ENCODE data around the gene ST6GALNAC5.
A peak's percentile ranks its signal among the peaks of the same experiment; 100 is the strongest.
"Not testable (repeated sequence)": the region's sequence is repeated elsewhere in the genome, so short reads cannot be mapped to it uniquely, and the experiment has no call there.

Gene ST6GALNAC5

GRCh38 chr1:76867342-76868130 lies at the start of gene ST6GALNAC5:
Gene ST6GALNAC5 (plus strand): TSS chr1:76867480.
- peak; percentile 10 for DNase-seq

- DNase-seq = no peak
These were observed 47.3 kb upstream of the ST6GALNAC5 start for GRCh38 chr1:76820028-76820427.

DNA sequence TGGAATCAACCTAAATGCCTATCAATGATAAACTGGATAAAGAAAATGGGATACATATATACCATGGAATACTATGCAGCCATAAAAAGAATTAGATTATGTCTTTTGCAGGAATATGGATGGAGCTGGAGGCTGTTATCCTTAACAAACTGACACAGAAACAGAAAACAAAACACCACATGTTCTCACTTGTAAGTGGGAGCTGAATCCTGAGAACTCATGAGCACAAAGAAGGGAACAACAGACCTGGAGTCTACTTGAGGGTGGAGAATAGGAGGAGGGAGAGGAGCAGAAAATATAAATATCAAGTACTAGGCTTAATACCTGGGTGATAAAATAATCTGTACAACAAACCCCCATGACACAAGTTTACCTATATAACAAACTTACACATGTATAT lies 44.3 kb upstream of the ST6GALNAC5 start:
- not testable (repeated sequence) for DNase-seq

- no peak for DNase-seq
These were observed 43.2 kb upstream of the ST6GALNAC5 start for GRCh38 chr1:76824106-76824505.

- no peak for DNase-seq
These were observed 41.0 kb upstream of the ST6GALNAC5 start for GRCh38 chr1:76826072-76826845.

GRCh38 chr1:76827066-76827465 lies 40.2 kb upstream of the ST6GALNAC5 start:
- no peak for DNase-seq

GRCh38 chr1:76830373-76830772 lies 36.9 kb upstream of the ST6GALNAC5 start:
- DNase-seq = no peak

GRCh38 chr1:76832521-76832920 lies 34.8 kb upstream of the ST6GALNAC5 start:
- no peak for DNase-seq

DNA sequence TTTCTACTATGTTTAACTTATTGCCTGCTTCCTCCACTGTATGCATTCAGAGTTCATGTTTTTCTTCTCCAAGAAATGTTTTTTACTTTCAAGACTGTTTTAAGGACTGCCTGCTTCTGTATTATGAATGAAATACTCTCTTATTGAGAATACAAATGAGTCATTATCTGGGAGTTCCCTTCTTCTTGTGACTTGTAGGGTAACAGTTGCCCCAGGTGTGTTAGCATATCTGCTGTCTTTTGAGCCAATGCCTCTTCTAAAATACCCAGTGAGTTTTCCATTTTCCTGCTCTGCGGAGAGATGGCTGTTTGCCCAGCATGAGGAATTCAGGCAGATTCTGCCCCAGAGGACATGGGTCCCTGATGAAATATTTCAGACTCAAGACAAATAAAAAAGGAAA lies 34.1 kb upstream of the ST6GALNAC5 start:
- DNase-seq = no peak

- DNase-seq = no peak
These were observed 33.4 kb upstream of the ST6GALNAC5 start for GRCh38 chr1:76833856-76834255.

DNA sequence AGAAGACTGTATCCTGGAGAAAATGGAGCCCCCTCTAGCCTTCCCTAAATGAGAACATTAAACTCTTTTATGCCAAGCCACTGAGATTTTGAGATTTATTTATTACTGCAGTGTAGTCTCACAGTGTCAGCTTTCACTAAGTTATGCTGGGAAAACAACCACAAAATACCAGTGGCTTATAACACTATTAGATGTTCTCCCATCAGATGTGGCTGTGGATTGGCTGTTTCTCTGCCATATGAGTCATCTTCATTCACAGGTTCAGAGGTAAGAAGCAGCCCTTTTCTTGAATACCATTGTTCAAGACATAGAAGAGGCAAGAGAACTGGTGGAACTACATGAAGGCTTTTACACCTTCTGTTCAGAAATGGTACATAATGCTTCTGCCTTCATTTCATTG lies 32.1 kb upstream of the ST6GALNAC5 start:
- no peak for DNase-seq

DNA sequence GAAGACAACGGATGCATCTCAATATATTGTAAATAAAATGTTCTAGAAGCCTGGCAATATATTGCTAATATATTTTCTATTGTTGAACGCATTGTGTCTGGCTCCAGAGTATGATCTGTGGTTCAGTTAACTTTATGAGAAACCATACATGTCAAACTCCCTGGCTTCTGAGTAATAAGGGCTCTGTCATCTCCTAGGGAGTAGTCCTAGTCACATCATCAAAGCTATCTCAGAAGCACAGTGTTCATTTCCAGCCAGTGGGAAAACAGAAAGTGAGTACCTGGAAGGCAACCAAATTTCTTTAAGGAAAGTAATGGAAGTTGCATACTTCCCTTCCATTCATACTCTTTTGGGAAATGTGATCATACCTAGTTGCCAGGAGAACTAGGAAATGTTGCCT lies 27.0 kb upstream of the ST6GALNAC5 start:
- no peak for DNase-seq

DNA sequence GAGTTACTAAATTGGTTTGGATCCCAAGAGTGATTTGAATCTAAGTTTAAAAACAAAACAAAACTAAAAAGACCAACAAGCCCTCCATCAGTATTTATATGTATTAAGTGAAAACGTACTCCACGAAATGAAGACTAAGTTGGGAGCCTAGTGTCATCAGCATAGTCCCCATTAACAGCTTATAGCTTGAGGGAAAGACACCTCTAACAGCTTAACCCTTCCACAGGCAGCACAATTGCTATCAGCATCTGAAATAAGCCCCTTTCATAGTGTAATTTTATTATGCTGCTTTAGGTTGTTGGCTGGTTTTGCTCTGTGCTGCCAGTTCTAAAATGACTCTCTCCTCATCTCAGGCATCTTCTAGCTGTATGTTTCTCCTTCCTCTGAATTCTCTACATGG lies 25.8 kb upstream of the ST6GALNAC5 start:
- no peak for DNase-seq

DNA sequence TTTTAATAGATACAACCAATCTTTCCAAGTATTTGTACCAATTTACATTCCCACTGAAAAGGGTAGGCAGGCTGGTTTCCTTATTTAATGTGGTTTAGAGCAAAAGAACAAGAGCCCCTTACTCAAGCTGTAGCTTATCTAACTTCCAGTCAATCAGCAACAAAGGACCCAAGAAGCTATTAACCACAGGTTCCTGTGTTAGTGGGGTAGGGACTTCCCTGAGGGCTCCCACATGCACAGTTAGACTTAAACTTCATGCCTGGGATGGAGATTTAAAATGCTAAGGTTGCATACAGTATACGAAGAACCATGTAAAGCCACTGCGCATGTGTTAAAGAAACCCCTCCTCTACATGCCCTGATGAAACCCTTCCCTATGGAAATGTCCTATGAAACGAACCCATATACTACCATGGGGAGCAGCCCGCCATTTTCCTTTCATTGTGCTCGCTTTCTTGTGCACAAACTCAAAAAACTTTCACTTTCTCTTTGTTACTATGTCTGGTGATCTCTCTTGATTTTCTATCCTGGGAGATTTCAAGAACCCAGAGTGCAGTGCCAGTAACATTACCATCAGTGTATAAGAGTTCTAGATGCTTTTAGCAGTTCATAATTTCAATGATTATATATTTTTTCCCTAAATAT lies 23.3 kb upstream of the ST6GALNAC5 start:
- DNase-seq = no peak

DNA sequence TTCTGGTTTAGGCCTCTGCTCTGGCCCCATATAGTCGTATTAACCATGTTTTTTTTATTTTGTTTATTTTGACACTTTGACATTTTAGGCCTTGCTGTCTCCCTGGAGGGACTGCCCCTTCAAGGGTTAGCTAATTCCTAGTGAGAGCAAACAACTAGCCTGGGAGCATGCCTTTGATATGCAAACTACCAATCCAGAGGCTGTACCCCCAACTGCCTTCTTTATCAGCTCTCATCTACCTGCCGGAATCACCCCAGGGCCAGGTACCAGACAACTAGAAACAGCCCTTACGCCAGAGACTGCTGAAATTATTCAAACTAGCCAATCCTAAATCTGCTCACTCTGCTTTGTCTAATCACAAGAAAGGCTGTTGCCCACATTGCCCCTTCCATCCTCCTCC lies 13.0 kb upstream of the ST6GALNAC5 start:
- DNase-seq = no peak

DNA sequence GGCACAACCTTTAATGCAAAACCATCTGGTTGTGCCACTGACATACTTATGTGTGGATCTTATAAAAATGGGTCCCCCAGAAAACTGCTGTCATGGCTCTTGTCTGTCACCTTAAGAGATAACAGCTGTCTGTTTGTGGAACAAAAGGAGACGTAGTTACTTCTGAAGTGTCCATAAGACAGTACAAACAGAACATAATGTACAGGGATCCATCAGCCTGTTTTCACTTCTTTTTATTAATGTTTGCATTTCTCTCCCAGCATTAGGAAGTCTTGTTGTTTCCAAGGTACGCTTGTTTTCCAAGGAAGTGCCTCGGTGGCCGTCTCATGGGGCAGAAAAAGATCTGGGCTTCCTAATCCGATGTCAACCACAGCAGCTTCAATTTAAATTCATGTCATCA lies 11.2 kb upstream of the ST6GALNAC5 start:
- DNase-seq = no peak

DNA sequence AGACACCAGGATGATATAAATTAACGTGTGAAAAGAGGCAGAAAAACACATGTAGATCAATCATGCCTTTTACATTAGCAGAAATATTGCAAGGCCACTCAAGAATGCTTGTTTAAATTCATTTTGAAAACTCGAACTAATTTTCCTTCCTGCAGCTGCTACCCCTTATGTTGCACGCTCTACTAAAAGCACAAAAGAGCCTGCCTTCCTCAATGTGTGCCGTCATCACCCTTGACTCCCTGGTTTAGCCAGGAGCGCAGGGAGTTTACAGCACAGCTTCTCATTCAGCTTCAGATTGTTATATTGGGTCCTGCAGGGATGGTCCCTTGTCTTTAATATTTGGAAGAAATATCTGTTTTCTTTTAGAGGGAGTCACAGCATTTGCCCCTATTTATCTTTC lies 10.1 kb upstream of the ST6GALNAC5 start:
- no peak for DNase-seq

GRCh38 chr1:76857973-76858372 lies 9.3 kb upstream of the ST6GALNAC5 start:
- no peak for DNase-seq

GRCh38 chr1:76861149-76861548 lies 6.1 kb upstream of the ST6GALNAC5 start:
- no peak for DNase-seq

GRCh38 chr1:76862447-76862846 lies 4.8 kb upstream of the ST6GALNAC5 start:
- DNase-seq = no peak

GRCh38 chr1:76864383-76864782 lies 2.9 kb upstream of the ST6GALNAC5 start:
- DNase-seq = no peak

- DNase-seq = no peak
These were observed 1.5 kb upstream of the ST6GALNAC5 start for GRCh38 chr1:76865696-76866286.

DNA sequence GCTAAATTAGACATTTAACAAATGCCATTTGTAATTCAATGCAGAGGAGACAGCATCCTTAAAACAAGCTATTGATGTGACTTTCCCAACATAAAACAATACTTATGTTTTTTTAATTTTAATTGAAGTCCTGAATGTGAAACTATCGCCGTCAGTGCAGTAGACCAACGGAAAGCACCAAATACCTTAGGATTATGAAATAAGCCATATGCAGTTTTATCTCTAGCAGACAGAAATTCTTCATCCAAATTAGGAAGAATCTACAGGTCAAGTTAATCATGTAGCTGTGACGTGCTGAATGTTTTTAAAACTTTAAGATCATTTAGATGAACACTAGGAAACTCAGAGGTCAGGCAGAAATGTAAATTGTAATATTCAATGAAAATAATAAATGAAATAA lies 714 bp upstream of the ST6GALNAC5 start:
- no peak for DNase-seq
